DMS53 treated with DMSO at 0.1 percent for 48 hours (cell line): ENCODE measurements around the gene ZFP91.
"Not testable (repeated sequence)": the region's sequence is repeated elsewhere in the genome, so short reads cannot be mapped to it uniquely, and the experiment has no call there.

Source experiments
- DNase-seq: peaks from one replicate; lab custom pipeline; 2025; ENCODE audit not compliant: unreplicated experiment; lab: John Stamatoyannopoulos, UW

ZFP91 gene

DNA sequence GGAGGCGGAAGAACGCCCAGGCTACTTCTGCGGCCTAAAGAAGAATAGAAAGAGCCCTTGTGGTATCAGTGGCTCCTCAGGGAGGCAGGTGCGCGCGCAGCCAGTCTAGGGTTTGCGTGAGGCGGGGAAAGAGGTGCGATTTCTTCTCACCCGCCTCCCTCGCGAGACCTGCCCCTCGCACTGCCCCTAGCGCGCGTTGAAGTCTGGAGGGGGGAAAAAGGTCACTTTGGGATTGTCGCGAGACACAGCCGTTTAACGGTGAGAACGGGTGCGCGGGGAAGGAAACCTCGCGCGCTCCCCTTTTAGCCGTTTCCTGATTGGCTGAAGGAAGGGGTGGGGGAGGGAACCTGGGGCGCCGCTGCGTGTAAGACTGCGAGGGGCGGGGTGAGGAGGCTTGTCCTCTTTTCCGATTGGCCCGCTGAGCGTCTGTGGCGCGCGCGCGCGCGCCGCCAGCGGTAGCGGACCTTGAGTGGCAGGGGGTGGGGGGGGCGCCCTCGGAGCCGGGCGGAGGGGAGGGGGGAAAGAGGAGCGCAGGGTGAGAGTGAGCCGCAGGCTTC, at the start of gene ZFP91:
Gene ZFP91 (plus strand): TSS at position 429 of the 557 bp plus-strand sequence. CDS start 219 bp downstream, outside the sequence.
- DNase-seq = peak; percentile 61

GRCh38 chr11:58530236-58530635, 48.6 kb upstream of the ZFP91 start:
- no peak for DNase-seq

DNA sequence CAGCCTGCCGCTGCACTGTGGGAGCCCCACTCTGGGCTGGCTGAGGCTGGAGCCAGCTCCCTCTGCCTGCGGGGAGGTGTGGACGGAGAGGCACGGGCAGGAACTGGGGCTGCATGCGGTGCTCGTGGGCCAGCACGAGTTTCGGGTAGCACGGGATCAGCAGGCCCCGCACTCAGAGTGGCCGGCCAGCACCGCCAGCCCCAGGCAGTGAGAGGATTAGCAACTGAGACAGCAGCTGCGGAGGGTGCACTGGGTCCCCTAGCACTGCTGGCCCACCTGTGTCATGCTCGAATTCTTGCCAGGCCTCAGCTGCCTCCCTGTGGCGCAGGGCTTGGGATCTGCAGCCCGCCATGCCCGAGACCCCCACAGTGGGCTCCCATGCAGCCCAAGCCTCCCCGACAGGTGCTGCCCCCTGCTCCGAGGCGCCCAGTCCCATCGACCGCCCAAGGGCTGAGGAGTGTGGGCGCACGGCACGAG, 47.0 kb upstream of the ZFP91 start:
- no peak for DNase-seq

GRCh38 chr11:58546841-58547240, 32.0 kb upstream of the ZFP91 start:
- DNase-seq = no peak

DNA sequence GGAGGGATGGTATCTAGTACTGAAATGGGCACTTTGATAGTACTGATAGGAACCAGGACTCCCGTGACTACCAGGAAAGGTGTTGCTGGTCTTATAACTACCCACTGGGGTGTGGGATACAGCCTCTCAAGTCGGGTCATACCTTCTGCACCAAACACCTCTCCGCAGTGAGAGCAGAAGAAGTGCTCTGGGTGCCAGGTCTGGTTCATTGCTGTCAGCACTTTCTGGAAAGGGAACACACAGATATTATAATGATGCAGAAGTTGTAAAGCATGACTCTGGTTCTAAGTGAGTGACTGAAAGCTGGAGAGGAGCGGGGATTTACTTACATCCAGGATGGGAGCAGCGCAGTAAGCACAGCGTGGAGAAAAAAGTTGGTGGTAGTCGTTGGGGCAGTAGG, 29.2 kb upstream of the ZFP91 start:
- no peak for DNase-seq

DNA sequence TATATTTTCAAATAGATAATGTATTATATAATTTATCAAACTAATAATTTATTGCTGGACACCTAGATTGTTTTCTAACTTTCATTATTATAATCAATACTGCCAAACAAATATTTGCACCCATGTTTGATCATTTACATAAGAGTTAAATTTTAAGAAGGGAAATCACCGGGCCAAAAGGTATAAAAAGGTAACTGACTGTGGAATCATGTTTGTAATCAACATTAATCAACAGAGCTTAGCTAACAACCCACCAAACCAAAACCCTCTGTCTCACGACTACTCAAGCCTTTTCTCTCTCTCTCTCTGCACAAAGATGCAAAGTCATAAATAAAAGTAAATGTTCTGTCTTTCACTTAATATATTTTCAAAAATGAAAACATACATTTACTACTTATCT, 18.0 kb upstream of the ZFP91 start:
- no peak for DNase-seq

DNA sequence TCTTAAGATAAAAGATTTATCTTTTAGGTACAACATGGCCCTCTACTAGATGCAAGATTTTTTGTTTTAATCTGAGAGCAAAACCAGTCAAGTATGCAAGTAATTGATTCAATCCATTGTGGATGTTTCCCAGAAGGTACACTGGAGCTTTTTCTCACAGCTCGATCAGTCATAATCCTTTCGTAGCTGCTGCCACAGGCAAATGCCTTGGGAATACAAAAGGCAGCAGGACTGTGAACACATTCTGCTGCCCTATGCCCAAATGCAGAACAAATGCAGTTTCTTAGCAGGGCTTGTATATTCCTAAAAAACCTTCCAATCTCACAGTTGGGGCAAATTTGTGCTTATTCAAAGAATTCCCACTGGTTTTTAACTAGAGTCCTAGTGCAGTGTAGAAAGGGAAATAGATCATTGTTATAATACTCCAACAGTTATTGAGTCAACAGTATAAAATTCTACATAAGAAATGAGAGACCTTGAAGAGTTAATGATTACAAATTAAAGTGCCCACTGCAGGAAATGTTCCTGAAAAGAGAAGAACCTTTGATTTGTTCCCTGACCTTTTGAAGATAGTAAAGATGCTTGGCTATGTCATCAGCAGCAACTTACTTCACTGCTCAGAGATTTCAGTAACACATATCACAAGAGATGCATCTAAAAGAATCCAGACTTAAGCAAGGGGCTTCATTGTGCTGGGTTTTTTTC, 17.3 kb upstream of the ZFP91 start:
- no peak for DNase-seq

GRCh38 chr11:58562375-58562800, 16.5 kb upstream of the ZFP91 start:
- DNase-seq = peak; percentile 0

DNA sequence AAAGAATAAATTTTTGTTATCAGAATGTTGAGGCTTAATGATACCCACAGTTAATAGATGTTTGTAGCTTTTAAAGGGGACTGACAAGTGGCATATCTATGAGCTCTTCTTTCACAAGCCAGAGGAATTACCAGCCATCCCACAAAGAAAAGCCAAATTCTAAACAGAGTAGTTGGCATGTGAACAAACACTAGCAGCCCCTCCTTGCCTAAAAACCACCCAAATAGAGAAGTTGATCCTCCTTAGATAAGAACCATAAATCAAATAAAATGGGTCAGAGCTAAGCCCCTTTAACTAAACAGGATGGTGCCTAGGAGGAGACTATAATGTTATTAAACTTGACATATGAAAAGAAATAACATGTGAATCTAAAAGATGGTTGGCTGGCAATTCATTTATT, 14.6 kb upstream of the ZFP91 start:
- no peak for DNase-seq

- no peak for DNase-seq
Measured at GRCh38 chr11:58567889-58568512, 10.9 kb upstream of the ZFP91 start.

DNA sequence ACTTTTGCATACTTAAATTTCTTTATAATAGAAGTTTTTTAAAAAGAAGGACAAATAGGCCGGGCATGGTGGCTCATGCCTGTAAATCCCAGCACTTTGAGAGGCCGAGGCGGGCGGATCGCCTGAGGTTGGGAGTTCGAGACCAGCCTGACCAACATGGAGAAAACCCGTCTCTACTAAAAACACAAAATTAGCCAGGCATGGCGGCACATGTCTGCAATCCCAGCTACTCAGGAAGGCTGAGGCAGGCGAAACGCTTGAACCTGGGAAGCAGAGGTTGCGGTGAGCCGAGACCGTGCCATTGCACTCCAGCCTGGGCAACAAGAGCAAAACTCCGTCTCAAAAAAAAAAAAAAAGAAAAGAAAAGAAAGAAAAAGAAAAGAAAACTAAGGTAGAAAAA, 6.0 kb upstream of the ZFP91 start:
- DNase-seq = not testable (repeated sequence)

DNA sequence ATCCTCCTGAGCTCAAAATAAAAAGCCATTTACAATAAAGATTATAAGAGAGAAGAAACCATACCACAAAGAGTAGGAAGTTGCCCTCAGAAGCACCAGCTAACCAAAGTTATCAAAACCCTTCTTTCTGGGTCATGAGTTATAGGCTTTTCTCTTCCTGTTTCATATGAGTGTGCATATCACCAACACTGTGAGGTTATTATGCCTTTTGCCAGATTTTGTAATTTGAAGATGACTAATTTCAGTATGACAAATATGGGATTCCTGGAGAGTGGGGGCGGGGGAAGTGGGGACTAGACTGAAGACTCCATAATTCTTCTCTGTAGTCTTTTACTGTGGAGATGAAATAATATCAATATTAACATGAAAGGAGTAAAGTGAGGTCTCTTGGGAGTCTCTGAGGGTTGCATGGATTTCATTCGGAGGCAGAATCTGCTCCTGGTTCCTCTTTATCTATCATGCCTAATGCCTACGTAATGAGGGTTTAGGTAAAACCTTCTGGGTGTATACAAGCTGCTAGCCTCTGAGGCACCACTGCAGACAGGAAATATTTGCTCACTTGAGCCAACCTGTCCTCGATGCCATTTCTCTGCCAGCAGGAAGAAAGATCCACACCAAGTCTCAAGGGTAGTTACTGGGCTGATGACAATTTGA, 5.3 kb upstream of the ZFP91 start:
- DNase-seq = no peak

DNA sequence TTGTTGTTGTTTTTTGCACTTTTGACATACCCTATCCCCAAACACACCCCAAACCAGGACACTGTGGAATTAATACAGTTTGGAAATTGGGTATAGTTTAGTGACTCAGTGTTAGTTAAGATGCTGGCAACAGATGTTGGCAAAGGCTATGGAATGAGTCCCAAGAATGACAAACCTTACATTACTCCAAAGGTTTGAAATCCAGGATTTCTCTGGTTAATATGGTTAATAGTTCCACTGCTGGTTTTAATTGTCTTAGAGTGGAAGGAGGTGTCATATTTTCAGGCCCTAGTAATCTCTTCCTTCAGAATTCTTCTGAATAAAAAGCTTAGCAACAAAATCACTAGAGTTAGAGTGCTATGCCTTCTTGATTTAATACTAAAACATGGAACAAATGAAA, 4.0 kb upstream of the ZFP91 start:
- DNase-seq = no peak

GRCh38 chr11:58575377-58576020, 3.4 kb upstream of the ZFP91 start, which contains the start of gene LPXN:
Gene LPXN (minus strand): TSS chr11:58575856. CDS start chr11:58575772, 84 bp downstream.
- DNase-seq = no peak

DNA sequence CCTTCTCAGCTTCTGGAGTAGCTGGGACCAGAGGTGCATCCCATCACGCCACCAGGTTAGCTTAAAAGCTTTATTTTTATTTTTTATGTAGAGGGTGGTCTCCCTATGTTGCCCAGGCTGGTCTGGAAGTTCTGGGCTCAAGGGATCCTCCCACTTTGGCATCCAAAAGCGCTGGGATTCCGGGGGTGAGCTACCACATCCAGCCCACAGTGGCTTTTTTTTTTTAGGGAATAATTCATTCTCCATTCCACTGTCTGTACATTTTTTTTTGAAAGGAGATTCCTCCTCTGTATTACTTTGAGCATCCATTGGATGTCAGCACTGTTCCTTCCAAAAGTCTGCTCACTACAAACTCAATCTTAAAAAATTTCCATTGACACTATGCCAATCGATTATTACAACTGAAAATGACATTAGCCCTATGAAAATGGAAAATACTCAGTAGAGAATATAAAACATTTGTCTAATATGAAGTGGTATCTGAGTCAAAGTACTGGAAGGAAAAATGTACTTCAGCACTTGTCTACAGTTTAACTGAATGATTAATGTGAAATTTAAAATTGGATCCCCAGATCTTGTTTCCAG, 1.9 kb upstream of the ZFP91 start:
- no peak for DNase-seq

DNA sequence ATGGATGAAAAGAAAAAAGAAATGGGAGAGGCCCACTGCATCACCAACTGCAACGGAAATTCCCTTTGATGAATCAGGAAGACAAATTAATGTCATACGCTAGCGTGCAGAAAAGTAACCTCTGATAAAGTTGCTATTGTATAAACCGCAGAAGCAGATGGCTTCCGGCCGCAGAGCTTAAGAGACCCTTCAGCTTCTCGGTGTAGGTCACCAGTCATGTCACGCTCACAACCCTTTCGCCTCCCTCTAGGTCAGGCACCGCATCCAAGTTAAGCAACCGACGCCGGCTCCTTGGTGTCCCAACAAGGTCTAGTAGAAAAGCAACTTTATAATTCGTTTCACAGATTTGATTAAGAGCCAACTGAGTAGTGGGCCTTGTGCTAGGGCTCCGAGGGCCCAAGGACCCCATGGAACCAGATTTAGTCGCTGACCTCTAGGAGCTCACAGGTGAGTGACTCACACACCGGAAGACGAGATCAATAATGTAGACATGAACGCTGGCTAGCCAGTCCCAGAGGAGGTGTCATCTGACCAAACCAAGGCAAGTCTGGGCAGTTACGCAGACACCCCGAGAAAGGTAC, 1.2 kb upstream of the ZFP91 start:
- peak; percentile 0 for DNase-seq

- DNase-seq = peak; percentile 66
Measured at GRCh38 chr11:58578136-58578634, 678 bp upstream of the ZFP91 start.

- peak; percentile 7 for DNase-seq
Measured at GRCh38 chr11:58579192-58580129, 598 bp downstream of the ZFP91 start.

DNA sequence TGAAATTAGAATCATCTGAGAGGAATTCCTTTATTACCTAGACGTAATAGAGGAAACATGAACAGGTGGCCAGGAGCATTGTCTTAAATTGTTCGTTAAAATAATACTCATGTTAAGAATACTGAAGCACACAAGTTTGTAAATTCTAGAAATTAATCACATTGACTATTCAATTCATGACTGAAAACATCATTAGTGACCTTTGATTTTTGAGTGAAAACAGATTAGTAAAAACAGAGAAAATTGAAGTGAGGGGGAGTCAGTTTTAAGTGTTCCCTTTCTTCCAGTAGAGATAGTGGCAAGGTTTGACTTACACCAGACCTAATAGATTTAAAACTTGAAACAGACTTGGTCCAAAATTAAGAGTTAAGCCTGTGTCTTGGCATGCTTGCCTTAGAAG, 1.4 kb downstream of the ZFP91 start:
- DNase-seq = no peak
